Inflammatory macrophage treated with lipopolysaccharide for 1 hour (primary cell): ENCODE results near the gene C1QTNF9.
"Not testable (repeated sequence)": the region's sequence is repeated elsewhere in the genome, so short reads cannot be mapped to it uniquely, and the experiment has no call there.

Experiments
- DNase-seq, 2 donors: peaks; one replicate each; pipeline ENCODE4 v3.0.0-alpha.2; 2020 to 2022

Gene C1QTNF9

DNA sequence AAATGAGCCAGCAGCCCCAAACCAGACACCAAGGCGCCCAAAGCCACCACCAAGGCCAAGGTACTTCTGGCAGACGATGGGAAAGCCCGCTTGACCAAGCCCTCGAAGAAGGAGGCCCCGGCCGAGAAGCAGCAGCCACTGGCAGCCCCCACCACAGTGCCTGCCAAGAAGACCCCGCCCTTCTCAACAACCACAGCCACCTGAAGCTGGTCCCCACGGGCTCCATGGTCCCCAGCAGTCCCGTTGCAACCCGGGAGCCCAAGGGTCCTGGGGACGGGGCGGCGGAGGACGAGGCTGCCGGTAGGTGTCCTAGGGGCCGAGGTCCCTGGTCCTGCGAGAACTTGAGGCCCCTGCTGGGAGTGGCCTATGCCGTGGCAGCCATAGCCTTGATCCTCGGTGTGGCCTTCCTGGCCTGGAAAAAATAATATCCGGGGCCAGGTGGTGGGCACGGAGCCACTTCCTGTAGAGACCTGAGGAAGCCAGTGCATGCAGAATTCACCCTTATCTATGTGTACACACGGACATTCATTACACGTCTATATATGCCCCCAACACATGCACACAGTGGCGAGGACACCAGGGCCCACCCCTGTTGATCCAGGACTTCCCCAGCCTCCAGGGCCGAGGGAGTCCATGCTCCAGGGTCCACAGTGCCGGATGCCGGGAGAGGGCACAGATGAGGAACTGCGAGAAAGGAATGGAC, 13.8 kb downstream of the C1QTNF9 start:
- DNase-seq: no peak

DNA sequence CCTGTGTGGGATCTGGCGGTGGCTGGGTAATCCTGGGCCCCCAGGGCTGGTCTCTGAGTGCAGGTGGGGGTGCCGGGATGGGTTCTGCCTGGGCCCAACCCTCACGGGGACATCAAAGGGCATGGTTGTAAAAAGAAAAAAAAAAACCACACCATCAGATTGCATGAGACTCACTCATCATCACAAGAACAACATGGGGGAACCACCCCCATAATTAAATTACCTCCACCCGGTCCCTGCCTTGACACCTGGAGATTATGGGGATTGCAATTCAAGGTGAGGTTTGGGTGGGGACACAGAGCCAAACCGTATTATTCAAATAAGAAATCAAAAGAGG, 14.3 kb downstream of the C1QTNF9 start:
- no peak for DNase-seq

DNA sequence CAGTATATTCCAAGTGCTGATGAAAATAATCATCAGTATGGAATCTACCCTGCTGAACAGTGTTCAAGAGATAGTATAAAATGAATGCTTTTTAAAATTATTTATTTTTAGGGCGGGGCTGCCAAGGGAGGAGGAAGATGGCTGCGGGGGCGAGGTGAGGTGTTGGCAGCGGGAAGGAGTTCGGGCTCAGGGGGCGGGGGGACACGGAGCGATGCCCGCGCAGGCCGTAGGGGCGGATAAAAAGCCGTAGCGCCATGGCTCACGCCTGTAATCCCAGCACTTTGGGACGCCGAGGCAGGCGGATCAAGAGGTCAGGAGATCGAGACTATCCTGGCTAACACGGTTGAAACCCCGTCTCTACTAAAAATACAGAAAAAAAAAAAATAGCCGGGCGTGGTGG, 18.2 kb downstream of the C1QTNF9 start:
- DNase-seq: not testable (repeated sequence)

DNA sequence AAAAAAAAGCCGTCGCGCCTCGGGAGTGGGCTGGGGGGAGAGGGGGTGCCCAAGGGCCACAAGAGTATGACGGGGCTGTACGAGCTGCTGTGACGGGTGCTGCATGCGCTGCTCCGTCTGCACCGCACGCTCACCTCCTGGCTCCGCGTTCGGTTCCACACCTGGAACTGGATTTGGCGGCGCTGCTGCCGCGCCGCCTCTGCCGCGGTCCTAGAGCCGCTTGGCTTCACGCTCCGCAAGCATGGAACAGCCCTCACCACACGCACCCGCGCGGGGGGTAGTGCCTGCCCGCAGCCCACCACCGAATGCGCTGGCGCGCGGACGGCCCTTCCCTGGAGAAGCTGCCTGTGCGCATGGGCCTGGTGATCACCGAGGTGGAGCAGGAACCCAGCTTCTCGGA, 18.8 kb downstream of the C1QTNF9 start:
- no peak for DNase-seq

DNA sequence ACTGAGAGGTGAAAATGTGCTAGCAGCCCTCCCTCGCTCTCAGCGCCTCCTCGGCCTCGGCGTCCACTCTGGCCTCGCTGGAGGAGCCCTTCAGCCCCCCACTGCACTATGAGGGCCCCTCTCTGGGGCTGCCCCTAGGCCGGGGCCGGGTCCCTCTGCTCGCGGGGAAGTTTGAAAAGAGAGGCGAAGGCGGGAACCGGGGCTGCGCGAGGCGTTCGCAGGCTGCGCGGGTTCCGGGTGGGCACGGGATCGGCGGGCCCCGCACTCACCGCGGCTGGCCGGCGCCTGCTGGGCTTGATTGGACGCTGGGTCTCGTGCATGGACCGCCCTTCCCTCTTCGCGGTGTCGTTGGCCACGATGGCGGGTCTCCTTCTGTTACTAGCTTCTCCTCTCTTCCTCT, 29.3 kb downstream of the C1QTNF9 start:
- DNase-seq: no peak

DNA sequence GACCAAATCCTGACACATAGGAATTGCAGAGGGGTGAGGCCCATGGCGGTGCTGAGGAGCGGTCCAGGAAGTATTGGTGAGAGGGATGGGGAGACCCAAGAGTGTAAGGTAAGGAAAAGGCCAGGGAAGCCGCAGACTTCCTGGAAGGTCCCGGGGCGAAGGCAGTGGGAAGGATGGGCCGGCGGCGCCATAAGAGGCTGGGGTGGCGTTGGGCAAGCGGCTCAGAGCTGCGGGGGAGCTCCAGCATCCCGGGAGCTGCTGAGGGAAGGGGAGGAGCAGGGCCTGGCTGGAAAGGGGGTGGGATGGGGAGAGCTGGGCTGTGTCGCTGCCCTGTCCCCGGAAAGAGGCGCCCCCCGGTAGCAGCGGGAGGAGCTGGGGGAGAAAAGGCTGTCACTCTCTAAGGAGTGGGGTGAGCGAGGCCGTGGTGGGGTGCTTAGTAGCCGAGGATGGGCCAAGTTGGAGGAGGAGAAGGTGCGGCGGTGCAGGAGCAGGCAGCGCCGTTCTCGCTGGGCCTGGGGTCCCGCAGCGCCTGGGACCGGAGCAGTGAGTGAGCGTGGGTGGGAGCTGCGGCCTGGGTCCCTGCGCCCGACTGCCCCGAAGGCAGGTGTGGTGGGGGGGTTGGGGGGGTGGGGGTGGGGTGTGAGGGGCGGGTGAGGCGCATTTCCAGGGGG, 30.7 kb downstream of the C1QTNF9 start:
- no peak for DNase-seq

DNA sequence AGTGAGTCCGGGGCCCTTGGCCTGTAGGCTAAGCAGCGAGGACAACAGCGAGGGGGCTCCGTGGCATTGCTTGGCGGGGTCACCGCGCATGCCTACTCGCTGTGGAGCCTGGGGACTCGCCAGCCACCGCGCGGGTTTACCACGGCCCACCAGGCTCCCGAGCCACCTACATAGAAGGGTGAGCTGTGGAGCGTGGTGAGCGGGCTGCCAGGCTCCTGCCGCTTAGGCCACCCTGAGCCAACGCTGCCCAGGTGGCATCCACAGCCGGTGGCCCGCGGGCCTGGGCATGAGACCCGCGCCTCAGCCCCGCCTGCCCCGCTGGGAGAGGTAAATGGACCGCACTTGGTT, 31.2 kb downstream of the C1QTNF9 start:
- DNase-seq: no peak

DNA sequence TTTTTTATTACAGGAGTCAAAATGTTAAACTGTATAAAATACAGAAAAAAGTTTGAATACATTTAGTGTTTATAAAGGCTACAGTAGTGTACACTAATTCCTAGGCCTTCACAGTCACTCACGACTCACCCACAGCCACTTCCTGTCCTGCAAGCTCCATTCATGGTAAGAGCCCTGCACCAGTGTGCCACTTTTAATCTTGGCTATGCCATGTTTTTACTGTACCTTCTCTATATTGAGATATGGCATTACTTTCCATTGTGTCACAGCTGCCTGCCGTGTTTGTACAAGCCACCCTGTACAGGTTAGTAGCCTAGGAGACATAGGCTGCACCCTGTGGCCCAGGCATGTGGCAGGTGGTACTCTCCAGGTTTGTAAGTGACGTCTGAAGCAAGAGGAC, 32.1 kb downstream of the C1QTNF9 start:
- no peak for DNase-seq

DNA sequence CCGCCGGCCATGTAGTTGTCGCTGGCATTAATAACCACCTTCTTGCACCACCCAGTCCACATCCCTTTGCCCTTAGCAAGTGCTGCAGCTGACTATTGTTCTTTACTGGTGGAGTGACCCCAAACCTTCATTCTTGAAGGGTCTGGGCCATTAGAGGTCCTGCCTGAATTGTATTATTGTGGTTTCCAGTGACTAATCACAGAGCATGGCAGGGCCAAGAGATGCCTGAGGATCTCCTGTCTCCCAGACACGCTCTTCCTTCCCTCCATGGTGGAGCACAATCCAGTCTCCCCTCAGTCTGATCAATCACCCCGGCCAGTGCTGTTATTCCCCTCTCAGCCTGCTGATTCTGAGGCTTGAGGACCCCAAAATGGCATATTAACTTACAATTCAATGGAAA, 39.0 kb downstream of the C1QTNF9 start:
- DNase-seq: no peak

DNA sequence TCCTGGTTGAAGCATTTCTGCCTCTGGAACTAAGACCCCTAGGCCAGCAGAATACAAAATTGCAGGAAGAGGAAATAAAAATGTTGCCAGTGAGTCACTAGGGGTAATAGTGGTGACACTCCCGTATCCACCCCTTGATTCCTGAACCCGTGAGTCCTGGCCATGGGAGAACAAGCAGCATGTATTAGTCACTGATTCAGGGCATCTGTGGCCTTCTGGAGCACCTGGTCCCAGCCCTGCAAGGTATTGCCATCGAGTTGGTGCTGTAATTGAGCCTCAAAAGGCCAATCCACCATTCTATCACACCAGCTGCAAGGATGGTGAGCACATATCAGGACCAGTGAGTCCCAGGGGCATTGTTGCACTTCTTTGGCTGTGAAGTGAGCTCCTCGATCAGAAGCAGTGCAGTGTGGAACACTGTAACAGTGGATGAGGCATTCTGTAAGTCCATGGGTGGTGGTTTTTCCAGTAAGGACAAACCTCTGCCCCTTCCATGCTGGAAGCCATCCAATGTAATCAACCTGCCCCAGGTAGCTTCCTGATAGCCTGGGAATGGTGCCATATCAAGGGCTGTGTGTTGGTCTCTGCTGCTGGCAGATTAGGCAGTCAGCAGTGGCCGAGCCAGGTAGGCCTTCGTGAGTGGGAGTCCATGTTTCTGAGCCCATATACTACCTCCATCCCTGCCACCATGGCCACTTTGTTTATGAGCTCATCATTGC, 39.6 kb downstream of the C1QTNF9 start:
- no peak for DNase-seq

DNA sequence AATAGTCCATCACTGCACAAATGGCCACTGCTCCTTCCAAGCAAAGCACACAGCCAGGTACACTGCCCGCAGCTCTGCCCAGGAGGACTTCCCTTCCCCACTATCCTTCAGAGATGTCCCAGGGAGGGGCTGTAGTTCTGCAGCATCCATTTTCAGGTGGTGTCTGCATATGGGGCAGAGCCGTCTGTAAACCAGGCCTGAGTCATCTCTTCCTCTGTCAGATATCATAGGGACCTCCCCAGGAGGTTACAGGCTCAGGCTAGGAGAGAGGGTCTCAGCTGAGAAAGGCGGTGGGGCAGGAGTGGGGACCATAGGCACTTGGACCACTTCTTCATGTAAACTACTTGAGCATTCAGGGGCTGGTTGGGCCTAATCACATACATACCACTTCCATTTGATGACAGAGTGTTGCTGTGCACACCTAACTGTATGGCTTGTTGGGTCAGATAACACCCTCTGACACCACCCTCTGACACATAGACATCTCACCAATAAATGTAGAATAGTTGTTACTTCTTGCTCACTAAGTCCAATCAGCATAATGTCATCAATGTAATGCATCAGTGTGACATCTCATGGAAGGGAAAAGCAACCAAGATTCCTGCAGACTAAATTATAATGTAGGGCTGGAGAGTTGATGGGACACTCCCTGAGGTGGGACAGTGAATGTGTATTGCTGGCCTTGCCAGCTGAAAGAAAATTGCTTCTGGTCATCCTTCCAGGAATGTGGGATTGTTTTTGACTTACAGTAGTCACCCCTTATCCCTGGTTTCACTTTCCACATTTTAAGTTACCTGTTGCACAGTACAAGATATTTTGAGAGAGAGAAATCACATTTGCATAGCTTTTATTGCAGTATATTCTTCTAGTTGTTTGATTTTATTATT, 40.6 kb downstream of the C1QTNF9 start:
- DNase-seq: not testable (repeated sequence)

DNA sequence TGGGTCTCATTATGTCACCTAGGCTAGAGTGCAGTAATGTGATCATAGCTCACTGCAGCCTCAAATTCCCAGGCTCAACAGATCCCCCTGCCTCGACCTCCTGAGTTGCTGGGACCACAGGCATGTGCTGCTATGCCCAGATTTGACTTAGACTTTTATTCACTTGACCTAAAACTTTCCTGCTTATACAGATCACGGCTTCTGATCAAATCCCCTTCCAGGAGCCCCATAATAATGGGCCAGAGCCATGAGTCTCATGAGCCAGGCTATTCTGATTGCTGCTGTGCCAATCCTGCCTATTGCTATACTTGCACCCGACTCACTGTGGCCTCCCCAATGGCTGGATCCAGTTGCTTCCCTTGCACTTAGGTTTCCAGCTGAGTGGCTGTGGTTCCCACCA, 42.0 kb downstream of the C1QTNF9 start:
- DNase-seq: no peak

DNA sequence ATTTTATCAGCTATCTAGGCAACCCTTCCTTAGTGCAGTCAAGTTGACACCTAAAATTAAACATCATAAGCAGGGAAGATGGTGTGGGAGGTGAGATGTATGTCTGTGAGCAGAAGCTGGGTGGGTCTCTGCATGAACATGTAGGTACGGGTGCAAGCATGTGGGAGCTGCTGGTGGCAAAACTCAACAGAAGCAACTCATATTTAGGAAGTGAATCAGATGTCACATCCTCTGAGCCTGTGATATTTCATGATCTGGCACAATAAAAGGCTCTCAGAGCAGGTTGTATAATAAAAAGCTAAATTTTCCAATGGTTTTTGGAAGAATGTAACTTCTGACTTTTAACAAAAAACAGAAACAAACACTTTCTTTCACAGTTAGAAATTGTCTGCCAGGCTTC, 44.4 kb downstream of the C1QTNF9 start:
- no peak for DNase-seq

DNA sequence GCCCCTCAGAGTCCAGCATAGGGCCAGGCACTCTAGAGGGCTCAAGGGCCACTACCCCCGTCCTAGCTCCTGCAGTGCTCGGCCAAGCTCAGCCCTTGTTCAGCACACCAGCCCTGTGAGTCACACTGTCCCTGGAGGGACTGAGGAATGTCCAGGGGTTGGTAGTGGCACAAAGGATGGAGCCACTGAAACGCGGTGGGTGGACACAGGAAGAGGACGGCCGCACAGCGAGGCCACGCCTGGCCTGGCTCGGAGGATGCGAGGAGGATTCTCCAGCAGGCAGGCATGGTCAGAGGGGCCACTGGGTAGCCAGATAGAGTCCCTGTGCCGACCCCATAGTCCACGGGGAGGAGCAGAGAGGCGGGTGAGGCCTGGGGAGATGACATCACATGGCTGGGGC, 45.7 kb downstream of the C1QTNF9 start:
- DNase-seq: no peak

DNA sequence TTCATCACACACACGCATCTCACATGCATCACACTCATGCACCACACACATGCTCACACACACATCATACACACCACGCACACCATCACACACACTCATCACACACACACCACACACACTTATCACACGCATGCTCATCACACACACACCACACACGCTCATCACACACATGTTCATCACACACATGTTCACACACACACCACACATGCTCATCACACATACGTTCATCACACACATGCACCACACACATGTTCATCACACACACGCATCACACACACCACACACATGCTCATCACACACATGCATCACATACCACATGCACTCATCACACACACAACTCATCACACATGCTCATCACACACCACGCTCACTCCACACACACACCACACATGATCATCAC, 46.9 kb downstream of the C1QTNF9 start:
- no peak for DNase-seq

DNA sequence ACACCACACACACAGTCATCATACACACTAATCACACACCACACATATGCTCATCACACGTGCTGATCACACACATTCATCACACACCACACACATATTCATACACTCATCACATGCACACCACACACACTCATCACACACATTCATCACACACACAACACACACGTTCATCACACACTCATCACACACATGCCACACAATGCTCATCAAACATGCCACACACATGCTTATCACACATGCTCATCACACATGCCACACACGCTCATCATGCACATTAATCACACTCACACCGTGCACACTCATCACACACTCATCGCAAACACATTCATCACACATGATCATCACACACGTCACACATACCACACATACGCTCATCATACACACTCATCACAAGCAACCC, 47.5 kb downstream of the C1QTNF9 start:
- DNase-seq: no peak

DNA sequence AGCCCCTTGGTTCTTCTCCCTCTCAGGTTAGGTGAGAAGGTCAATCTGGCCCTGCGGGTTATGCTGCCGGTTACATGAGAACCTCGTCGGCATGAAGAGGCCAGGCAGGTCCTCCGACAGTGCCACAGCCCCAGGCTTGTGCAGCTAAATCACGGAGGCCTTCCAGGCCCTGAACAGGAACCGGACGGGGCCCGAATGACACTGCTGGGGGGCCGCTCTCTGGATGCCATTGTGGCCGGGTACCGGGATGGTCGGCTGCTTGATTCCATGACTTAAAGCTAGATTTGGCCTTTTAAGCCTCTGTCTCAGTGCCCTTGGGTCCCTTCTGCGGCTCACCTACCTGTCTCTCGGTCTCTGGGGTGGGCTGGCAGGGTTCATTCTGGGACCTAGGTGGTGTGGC, 48.4 kb downstream of the C1QTNF9 start:
- no peak for DNase-seq

DNA sequence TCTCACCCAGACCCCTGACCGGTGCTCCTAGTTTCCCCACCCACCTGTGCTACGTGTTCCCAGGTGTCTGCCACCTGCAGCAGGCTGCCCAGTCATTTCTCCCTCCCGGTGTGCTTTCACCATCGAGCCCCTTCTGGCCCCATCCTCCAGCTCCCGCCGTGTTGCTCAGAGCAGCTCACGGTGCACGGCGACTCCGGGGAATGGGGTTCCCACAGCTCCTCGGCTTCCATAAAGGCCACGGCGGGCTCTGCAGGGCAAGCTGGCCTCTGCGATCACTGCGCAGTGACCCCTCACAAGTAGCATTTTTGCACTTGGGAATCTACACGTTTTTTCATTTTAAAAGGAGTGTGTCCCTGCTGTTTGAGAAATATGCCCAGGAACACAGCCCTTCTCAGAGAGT, 49.5 kb downstream of the C1QTNF9 start:
- DNase-seq: not testable (repeated sequence)

DNA sequence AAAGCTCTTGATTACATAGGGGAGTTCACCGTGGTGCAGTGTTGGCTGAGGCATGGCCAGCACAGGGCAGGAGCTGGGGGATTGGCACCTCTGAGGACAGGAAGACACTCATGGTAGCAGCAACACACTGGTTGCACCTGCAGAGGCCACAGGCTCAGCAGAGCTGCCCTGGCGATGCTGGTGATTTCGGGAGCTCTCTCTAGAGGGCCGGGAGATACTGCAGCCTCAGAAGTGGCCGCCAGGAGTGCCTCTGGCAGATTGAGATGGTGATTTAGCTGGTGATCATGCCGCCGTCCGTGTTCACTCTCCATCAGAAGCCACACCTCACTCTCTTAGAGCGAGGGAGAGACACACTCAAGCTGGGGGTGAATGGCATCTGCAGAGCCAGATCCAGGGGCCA, 49.9 kb downstream of the C1QTNF9 start:
- not testable (repeated sequence) for DNase-seq

DNA sequence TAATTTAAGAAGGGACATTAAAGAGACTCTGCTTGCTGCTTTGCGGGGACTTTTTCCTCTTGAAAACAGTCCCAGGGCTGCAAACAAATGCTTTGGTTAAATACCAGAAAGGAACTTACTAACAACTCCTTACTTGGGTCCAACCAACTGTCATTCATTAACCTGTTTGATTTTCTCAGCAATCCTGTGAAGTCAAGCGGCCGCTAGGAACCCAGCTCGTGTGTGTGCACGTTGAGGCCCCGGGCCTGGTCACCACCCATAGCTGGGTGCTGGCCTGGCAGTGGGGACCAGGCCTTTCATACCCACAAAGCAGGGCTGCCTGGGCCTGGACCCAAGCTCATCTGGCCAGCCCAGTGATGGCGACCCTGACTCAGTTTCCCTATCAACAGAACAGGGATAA, 50.7 kb downstream of the C1QTNF9 start:
- DNase-seq: no peak

DNA sequence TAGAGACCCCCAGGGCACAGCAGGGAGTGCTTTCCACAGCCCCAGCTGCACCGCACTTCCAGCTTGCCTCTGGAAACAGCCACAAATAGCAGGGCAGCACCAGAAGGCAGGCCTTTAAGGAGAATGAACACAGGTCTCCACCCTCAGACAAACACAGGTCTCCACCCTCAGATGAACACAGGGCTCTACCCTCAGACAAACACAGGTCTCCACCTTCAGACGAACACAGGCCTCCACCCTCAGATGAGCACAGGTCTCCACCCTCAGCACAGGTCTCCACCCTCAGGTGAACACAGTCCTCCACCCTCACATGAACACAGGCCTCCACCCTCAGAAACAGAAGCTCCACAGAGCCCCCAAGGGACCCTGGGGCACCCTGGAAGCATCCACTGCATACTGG, 51.7 kb downstream of the C1QTNF9 start:
- DNase-seq: no peak

DNA sequence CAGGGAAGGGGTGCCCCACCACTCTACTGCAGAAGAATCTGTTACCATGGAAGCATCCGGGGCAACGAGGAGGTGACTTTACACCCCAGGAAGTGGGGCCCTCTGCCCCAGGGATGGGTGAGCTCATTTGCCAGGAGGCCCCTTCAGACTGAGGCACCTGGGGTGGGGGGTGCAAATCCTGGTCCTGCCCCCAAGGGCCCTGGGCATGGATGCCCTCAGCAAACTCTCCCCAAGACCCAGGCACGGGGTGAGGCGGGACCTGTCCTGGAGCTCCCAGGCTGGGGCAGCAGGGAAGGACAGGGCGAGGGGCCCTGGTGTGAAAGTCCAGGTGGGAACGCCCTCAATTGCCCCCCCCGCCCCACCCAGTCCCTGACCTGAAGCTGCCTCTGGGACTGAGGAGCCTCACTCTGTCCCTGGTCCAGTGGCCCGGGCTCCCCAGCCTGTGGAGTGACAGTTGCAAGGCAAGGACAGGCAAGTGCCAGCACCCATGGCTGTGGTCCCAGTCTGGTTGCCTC, 52.5 kb downstream of the C1QTNF9 start:
- DNase-seq: no peak

DNA sequence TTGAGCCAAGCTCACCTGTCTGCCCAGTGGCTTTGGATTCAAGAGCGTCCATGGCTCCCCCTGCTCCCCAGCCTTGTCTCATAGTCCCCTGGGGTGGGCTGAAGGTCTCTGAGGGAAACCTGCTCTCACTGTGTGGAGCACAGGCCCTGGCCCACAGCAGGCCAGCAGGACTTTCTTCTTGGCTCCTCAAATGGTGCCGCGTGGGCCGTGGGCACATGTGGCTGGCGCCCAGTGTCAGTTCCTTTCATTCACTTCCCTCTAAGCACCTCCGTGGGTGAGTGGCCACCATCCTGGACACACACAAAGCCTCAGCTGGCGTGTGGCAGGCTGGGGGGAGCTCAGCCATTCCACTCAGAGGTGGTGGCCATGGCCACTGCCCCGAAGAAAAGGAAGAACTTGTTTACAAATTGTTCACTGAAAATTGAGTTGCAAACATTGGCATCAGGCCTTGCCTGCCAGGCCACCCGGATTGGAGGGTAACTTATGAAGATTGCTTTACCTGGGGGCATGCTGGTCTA, 53.1 kb downstream of the C1QTNF9 start:
- DNase-seq: no peak
